Choroid plexus epithelial cell (primary cell): ENCODE data around the gene TCF4.

Experiments used
- DNase-seq: peaks from one replicate; pipeline ENCODE4 v3.0.0-alpha.2; 2010; ENCODE audit warnings: low read depth
- H3K4me3 ChIP-seq: 2 replicates; pipeline ENCODE4 v1.5.1; 2011; ENCODE audit warnings: low read depth, mild to moderate bottlenecking, control low read depth, low read length, moderate library complexity
- CTCF ChIP-seq: conservative IDR thresholded peaks from 2 replicates; pipeline ENCODE4 v1.5.1; 2011; ENCODE audit warnings: low read depth, mild to moderate bottlenecking, control low read depth, inconsistent platforms, low read length, moderate library complexity

TCF4 gene

GRCh38 chr18:55625901-55626300, 37.9 kb upstream of the TCF4 start:
- TF ChIP-seq CTCF: no peak
- no peak for DNase-seq

GRCh38 chr18:55623626-55624025, 35.6 kb upstream of the TCF4 start:
- H3K4me3 ChIP-seq: no peak overlapping the region

More at GRCh38 chr18:55625901-55626300, 37.9 kb upstream of the TCF4 start:
- no peak overlapping the region for H3K4me3 ChIP-seq

GRCh38 chr18:55610506-55610905, 22.5 kb upstream of the TCF4 start:
- no peak for TF ChIP-seq CTCF
- H3K4me3 ChIP-seq: no peak overlapping the region
- DNase-seq: no peak

More at GRCh38 chr18:55623626-55624025, 35.6 kb upstream of the TCF4 start:
- TF ChIP-seq CTCF: no peak
- DNase-seq: no peak

GRCh38 chr18:55609160-55609825, 21.3 kb upstream of the TCF4 start:
- H3K4me3 ChIP-seq: no peak overlapping the region
- DNase-seq: no peak
- no peak for TF ChIP-seq CTCF

GRCh38 chr18:55608497-55608896, 20.5 kb upstream of the TCF4 start:
- DNase-seq: no peak
- TF ChIP-seq CTCF: no peak
- no peak overlapping the region for H3K4me3 ChIP-seq

GRCh38 chr18:55607773-55608172, 19.8 kb upstream of the TCF4 start:
- H3K4me3 ChIP-seq: no peak overlapping the region
- DNase-seq: no peak
- TF ChIP-seq CTCF: no peak

GRCh38 chr18:55605733-55606338, 17.8 kb upstream of the TCF4 start:
- H3K4me3 ChIP-seq: no peak overlapping the region
- DNase-seq: no peak
- TF ChIP-seq CTCF: no peak
